NCI-H2081 (cell line): ENCODE results near the gene SMG6.
"Not testable (repeated sequence)": the region's sequence is repeated elsewhere in the genome, so short reads cannot be mapped to it uniquely, and the experiment has no call there.

Experiments
- DNase-seq, 2 experiments: peaks; one replicate each; lab custom pipeline; 2025; lab: John Stamatoyannopoulos, UW

Gene SMG6

GRCh38 chr17:2304931-2305330 is 1.3 kb upstream of the SMG6 start:
- DNase-seq = no peak

GRCh38 chr17:2302778-2303203 is 794 bp downstream of the SMG6 start:
- no peak for DNase-seq

GRCh38 chr17:2299756-2300155 is 3.8 kb downstream of the SMG6 start:
- no peak for DNase-seq

DNA sequence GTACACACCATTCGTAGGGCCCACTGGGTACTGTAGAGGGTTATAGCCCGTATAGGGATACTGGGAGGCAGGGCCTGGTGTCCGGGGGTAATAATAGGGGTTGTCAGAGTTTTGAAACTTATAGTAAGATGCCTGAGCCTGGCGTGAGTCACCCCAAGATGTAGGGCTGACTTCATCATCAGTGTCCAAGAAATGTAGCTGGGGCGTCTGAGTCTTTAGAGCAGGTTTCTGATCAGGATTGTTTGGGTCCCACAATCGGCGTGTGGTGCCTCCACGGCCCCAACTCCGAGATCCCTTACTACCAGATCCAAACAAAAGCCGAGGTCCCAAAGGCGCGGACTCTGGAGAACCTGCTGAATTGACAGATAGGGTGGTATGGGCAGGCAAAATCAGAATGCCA is 4.4 kb downstream of the SMG6 start:
- no peak for DNase-seq

GRCh38 chr17:2297023-2297422 is 6.6 kb downstream of the SMG6 start:
- DNase-seq = no peak

DNA sequence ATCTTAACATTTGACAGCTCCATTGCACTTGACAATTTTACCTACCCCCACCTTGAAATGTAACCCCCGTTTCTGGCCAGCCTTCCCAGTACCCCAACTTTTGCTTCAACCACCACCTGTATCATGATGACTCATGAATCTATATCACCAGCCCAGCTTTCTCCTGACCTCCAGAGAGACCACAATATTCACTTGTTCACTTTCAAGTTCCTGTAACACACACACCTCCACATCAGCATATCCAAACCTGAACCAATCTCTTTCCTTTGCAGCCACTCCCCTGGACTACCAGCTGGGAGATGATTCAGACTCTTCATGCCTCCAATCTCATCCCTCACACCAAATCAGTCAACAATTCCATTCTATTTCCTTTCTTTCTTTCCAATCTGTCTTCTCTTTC is 8.0 kb downstream of the SMG6 start:
- DNase-seq = no peak

GRCh38 chr17:2292100-2292499 is 11.5 kb downstream of the SMG6 start:
- no peak for DNase-seq

GRCh38 chr17:2289878-2290478 is 13.6 kb downstream of the SMG6 start:
- no peak for DNase-seq

- no peak for DNase-seq
Observed at GRCh38 chr17:2283302-2283701, 20.3 kb downstream of the SMG6 start.

DNA sequence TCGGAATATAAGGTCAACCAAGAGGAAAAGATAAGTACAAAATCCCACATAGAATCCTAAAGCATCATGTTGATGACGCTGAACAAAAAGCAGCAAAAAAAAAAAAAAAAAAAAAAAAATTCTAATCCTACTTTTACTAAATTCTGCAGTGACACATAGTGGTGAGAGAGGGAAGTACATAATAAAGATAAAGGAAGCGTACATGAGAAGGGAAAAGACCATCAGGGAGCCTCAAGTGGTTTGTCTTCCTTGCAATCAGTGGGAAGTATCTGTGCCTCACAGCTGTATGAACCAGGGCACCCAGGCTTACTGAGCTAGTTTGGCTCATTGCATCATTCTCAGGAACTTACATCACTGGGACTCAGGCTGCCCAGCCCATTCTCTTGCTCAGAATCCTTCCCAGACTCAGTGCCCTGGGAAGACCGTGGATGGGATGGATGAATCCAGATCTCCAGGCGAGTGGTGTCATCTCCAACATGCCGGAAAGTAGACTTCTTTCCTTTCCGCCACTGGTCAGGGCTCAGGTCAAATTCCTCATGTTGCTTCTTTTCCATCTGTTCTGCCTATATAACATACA is 21.2 kb downstream of the SMG6 start:
- peak; percentile 17 to 29 for DNase-seq

DNA sequence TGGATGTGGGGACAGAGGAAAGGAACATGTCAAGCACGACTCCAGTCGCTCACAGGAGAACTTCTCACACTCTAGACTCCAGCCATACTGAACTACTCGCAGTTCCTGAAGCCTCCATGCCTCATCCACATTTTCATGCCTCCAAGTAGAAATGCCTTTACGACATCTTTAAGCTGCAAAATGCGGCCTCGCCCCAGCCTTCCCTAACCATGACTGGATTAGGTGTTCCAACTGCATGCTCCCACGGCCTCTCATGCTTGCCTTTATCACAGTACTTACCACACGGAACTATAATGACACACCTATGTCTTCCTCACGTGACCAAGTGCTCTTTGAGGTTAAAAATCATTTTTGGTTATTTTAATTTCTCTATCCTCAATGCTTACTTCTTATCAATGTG is 23.9 kb downstream of the SMG6 start:
- DNase-seq = no peak

DNA sequence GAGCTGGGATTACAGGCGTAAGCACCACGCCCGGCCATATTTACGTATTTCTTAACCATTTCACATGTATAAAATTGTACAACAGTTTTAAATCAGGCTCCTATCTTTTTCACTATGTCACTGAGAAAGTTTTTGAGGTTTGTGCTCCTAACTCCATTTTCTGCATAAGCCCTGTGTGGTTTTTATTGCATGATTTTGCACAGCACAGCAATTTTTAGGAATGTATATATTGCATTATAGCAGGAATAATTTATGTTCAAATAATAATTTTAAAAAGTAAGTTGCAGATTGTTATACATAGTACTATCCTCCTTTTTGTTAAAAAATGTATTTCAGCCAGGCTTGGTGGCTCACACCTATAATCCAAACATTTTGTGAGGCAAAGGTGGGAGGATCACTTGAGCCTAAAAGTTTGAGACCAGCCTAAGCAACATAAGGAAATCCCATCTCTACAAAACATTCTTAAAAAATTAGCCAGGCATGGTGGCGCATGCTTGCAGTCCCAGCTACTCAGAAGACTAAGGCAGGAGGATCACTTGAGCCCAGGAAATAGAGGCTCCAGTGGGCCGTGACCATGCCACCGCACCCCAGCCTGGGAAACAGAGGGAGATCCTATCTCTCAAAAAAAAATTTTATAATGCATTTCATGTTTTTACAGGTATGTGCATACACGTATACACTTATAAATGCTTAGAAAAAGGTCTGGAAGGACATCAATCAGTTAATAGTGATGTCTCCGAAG is 26.0 kb downstream of the SMG6 start:
- no peak for DNase-seq

DNA sequence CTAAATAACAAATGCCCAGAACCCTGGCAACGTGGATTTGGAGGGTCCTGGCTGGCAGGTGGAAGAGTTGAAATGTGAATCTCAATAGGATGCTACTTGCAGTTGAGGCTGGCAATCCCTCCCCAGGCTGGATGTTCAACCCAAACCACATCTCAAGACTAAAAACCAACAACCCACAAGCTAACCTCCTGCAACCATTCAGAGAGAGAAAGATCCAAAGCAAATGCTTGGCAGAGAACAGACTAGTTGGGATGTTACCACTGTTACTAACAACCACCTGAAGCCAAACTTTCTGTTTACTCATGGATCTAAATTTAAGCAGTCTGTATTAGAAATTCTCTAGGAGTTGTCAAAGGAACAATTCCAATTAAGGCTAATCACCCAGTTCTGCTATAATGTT is 27.9 kb downstream of the SMG6 start:
- DNase-seq = no peak

GRCh38 chr17:2274414-2274813 is 29.2 kb downstream of the SMG6 start:
- DNase-seq = no peak

DNA sequence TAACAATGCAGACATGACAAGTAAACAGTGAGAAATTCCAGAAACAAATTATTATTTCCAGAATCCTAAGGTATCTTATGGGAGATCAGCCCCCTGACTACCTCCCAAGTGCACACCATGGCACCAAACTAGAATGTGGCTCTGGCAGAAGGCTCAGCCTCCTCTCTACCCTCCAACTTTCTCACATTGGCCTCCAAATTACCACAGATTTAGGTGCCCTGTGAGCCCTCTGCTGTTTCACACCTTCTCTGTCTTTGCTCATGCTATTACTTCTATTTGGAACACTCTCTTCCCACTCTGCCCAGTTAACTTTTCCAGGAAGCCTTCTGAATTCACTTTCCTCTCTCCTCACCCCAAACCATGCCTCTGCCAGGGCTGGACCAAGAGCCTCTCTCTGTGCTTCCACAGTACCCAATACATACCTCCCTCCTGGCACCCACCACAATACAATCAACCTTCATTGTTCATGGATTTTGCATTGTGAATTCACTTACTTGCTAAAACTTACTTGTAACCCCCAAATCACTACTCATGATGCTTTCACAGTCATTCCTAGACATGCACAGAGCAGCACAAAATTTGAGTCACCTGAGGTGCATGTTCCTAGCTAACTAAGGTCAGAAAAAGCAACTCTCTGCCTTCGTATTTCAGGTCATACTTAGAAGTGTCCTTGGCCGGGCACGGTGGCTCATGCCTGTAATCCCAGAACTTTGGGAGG is 31.4 kb downstream of the SMG6 start:
- no peak for DNase-seq

GRCh38 chr17:2267354-2267753 is 36.2 kb downstream of the SMG6 start:
- DNase-seq = no peak

DNA sequence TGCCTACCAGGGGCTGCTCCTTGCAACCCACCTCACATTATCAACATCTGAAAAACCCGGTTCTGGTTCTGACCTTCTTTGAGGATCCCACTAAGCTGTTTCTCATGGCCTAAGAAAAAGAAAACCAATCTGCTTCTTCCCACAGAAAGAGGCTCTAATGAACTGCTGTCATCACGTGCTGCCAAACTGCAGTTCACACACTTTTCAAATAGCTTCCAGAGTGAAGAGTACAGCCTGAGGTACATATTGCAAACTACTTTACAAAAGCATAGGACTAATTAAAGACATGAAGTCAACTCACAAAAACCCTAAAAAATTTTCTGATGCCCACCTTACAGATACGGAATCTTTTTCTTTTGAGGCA is 36.7 kb downstream of the SMG6 start:
- DNase-seq = no peak

DNA sequence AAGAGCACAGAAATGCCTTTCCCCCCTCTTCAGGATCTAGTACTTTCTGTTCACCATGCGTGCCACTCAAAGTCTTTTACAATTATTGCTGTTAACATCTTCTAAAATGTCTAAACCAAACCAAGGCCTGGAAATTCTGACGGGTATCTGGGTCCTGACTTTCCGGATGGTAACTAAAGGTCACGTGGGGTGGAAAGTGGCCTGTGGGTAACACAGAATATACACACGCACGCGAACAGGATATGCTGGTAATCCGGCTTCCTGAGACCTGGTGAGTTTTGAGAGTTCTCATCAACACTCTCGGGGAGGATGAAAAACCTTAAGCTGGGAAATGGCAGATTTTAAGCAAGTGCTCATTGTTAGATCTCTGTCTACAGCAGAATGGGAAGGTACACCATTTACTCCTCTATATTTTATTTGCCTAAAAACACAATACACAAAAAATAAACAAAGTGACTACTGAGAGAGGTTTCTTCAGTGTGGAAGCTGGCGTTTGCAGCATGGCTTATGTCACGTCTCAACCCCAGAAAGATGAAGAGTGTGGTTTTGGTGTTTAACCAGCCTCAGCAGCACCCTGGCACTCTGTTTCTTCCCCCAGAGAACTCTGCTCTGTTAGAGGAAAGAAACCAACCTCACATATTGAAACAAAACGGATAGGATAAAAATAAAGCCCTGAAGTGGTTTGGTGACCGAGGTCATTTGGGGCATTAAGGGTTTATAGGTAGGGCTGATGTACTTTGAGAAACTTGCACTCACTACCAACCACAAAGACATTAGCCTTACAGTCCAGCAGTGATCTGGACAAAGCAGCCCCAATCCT is 37.3 kb downstream of the SMG6 start:
- DNase-seq = no peak

DNA sequence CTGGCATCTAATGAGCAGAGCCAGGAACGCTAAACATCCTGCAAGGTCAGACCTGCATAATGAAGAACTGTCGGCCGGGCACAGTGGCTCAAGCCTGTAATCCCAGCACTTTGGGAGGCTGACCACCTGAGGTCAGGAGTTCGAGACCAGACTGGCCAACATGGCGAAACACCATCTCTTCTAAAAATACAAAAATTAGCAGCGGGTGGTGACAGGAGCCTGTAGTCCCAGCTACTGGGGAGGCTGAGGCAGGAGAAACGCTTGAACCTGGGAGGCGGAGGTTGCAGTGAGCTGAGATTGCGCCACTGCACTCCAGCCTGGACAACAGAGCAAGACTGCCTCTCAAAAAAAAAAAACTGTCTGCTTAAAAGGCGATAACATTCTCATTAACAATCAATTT is 38.4 kb downstream of the SMG6 start:
- DNase-seq = not testable (repeated sequence)

GRCh38 chr17:2264067-2264860 is 39.3 kb downstream of the SMG6 start:
- no peak for DNase-seq
